ENCODE measurements around the gene TDRD3. TPM values are rescaled to one million over a fixed set of nuclear protein-coding genes. Genes with fewer than 3 reads are reported as not detected.
"Not testable (repeated sequence)": the region's sequence is repeated elsewhere in the genome, so short reads cannot be mapped to it uniquely, and the experiment has no call there.

The TDRD3 gene
- total RNA-seq (2014; rRNA removed; shearing (Covaris generic)), result 7.6 and 7.9 TPM in 2 replicates

GRCh38 chr13:60396783-60397703 lies at the start of gene TDRD3:
TSS of gene TDRD3 (plus strand) at chr13:60397220. CDS start at chr13:60397365, 145 bp downstream.
- peak; percentile 74 for DNase-seq (ENCODE audit: low spot score)

- no peak for DNase-seq (ENCODE audit: low spot score)
Observed at GRCh38 chr13:60347690-60348089, 49.3 kb upstream of the TDRD3 start.

DNA sequence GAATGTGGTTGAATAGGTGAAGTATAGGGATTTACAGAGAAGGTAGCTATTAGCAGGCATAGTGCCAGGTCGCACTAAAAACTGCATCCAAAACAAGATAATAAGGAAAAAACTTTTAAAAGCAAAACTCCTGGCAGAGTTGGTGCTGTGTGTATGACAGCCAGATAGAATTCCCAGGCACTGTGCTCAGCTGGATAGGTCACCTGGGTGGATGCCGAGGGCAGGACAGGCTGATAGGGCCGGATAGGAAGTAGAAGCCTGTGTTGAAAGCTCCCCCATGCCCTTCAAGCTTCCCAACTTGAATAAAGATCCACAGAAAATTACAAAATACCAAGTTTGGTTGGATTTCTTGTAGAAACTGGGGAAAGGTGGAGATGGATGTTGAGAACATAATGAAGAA lies 48.9 kb upstream of the TDRD3 start:
- DNase-seq (ENCODE audit: low spot score), result no peak

GRCh38 chr13:60351326-60351725 lies 45.7 kb upstream of the TDRD3 start:
- DNase-seq (ENCODE audit: low spot score), result peak; percentile 58

- no peak for DNase-seq (ENCODE audit: low spot score)
Observed at GRCh38 chr13:60351855-60352615, 45.0 kb upstream of the TDRD3 start.

GRCh38 chr13:60352644-60353043 lies 44.4 kb upstream of the TDRD3 start:
- DNase-seq (ENCODE audit: low spot score), result no peak

DNA sequence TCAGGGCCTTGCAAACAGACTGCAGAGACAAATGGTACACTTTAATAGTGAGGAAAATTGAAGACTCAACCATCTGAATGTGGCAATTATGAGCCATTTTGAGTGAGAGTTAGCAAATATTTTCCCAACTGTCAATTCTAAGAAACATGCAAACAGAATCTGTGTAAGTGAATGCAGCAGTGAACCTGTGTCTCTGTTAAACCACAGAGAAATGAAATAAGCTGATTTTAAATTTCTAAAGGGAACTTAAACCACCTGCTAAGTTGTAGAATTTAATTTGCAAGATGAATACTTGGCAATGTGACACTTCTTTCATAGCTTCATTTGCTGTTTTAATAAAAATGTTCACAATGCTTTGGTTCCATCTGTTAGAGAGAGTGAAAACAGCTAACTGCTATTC lies 42.0 kb upstream of the TDRD3 start:
- no peak for DNase-seq (ENCODE audit: low spot score)

- no peak for DNase-seq (ENCODE audit: low spot score)
Observed at GRCh38 chr13:60356970-60357369, 40.0 kb upstream of the TDRD3 start.

DNA sequence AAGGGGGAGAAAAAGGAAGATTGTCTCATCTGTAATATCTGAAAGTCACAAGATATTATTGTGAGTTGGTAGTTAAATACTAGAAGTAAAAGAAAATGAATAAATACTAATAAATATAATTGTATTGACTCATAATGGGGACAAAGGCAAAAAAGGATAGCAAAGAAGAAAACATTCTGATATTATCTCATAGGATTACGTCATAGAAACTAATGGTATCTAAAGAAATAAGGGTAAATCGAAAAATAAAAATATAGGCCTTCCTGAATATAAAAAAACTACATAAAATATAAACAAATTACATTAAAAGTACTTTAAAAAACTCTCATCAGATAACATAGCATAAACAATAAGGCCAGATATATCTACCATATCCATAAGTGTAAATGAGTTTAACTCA lies 38.6 kb upstream of the TDRD3 start:
- no peak for DNase-seq (ENCODE audit: low spot score)

- no peak for DNase-seq (ENCODE audit: low spot score)
Observed at GRCh38 chr13:60363288-60363687, 33.7 kb upstream of the TDRD3 start.

DNA sequence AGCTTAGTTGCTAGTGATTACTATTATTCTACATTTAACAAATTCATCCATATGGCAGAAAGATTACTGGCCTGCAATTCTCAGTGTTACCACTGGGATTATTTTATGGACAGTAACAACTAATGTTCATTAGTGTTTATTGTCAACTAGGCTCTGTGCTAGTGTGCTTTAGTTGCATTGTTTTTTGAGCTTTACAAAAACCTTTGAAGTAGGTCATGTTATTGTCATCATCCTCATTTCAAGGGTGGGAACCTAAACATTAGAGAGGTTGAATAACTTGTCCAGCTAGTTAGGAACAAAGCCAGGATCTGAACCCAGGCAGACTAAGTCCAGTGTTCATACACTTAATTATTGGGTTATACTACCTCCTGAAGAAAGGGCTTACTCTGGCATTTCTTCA lies 27.8 kb upstream of the TDRD3 start:
- DNase-seq (ENCODE audit: low spot score), result no peak

- DNase-seq (ENCODE audit: low spot score), result no peak
Observed at GRCh38 chr13:60370343-60370742, 26.7 kb upstream of the TDRD3 start.

DNA sequence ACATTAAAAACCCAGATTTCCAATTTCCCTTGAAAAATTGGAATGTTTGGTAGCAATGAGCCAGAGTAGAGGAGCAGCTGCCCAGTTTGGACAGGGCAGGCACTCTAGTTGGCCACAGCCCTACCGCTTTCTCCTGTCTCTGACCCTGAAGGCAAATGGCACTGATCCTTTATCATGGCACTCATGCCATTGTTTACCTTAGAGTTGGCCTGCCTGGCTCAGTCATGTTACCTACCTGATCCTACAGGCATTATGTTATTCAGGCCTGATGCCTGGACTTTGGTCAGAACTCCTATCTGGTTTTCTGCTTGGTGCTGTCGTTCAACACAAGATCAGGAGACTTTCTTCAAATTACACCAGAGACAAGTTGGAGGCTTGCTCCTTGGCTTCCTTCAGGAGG lies 24.9 kb upstream of the TDRD3 start:
- DNase-seq (ENCODE audit: low spot score), result no peak

DNA sequence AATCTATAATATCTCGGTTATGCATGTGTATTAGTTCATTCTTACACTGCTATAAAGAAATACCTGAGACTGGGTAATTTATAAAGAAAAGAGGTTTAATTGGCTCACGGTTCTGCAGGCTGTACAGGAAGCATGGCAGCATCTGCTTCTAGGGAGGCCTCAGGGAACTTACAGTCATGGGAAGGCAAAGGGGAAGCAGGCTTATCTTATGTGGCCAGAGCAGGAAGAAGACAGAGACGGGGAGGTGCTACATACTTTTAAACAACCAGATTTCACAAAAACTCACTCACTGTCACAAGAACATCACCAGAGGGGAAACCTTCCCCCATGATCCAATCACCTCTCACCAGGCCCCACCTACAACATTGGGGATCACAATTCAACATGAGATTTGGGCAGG lies 17.7 kb upstream of the TDRD3 start:
- not testable (repeated sequence) for DNase-seq (ENCODE audit: low spot score)

DNA sequence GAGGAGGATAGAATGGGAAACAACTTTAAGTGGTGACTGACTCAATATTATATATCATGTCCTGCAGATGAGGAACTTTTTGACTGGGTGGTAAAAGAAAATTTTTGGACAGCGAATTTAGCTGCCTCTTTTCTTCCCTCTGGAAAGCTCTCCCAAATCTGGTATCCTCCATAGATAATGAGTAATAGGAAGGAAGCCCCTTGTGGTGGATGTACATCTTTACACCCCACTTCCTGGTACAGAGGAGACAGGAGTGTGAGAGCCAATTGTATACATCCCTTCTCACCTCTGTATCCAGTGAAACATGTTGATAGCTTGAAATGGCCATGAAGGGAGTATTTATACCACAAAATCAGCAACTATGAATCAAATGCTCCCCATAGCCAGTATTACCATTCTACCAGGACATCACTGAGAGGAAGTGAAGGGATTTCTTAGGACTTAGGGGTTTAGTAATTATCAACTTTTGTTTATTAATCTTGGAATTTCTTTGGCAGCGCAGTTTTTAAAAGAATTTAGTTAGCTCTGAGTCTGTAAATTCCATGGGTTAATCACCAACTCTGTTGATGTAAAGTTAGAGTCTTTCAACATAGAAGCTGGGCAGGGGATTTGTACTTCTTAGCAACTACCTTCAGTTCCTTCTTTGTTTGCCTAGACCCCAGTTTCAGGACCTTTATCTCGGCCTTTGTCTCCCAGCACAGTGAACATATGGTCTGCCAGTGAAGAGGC lies 17.0 kb upstream of the TDRD3 start:
- no peak for DNase-seq (ENCODE audit: low spot score)

- DNase-seq (ENCODE audit: low spot score), result no peak
Observed at GRCh38 chr13:60384911-60385310, 12.1 kb upstream of the TDRD3 start.

GRCh38 chr13:60386250-60386649 lies 10.8 kb upstream of the TDRD3 start:
- no peak for DNase-seq (ENCODE audit: low spot score)

- no peak for DNase-seq (ENCODE audit: low spot score)
Observed at GRCh38 chr13:60392131-60392530, 4.9 kb upstream of the TDRD3 start.

GRCh38 chr13:60395971-60396782 lies 843 bp upstream of the TDRD3 start:
- peak; percentile 84 for DNase-seq (ENCODE audit: low spot score)

- DNase-seq (ENCODE audit: low spot score), result peak; percentile 4
Observed at GRCh38 chr13:60397704-60398378, 821 bp downstream of the TDRD3 start.
